Smooth muscle cell (in vitro differentiated cells): Measurements from ENCODE around the gene NENF. TPM values are rescaled to one million over a fixed set of nuclear protein-coding genes. Genes with fewer than 3 reads are reported as not detected.
"Not testable (repeated sequence)": the region's sequence is repeated elsewhere in the genome, so short reads cannot be mapped to it uniquely, and the experiment has no call there.

Experiments
- DNase-seq: peaks from one replicate; lab custom pipeline; 2025; ENCODE audit not compliant: unreplicated experiment; lab: John Stamatoyannopoulos, UW
- H2AFZ ChIP-seq: fragments of 200-600 bp; sonication (generic); 2 replicates; pipeline ENCODE4 v1.6.0; 2016; ENCODE audit warnings: antibody characterized with exemption, low read depth, mild to moderate bottlenecking
- H3F3A ChIP-seq: fragments of 200-600 bp; sonication (generic); 2 replicates; pipeline ENCODE4 v1.6.0; 2017; ENCODE audit warnings: antibody characterized with exemption, low read depth
- H3K27ac ChIP-seq: fragments of 200-600 bp; sonication (generic); 2 replicates; pipeline ENCODE4 v1.5.1; 2016; ENCODE audit warnings: low read depth, mild to moderate bottlenecking
- H3K27me3 ChIP-seq: fragments of 200-600 bp; sonication (generic); 2 replicates; pipeline ENCODE4 v1.6.1; 2016; ENCODE audit warnings: low read depth, mild to moderate bottlenecking
- H3K36me3 ChIP-seq: fragments of 200-600 bp; sonication (generic); 2 replicates; pipeline ENCODE4 v1.5.1; 2016; ENCODE audit warnings: low read depth
- H3K4me1 ChIP-seq: fragments of 200-600 bp; sonication (generic); 2 replicates; pipeline ENCODE4 v1.5.1; 2016; ENCODE audit warnings: low read depth
- H3K4me2 ChIP-seq: fragments of 200-600 bp; sonication (generic); 2 replicates; pipeline ENCODE4 v1.6.0; 2016; ENCODE audit warnings: mild to moderate bottlenecking
- H3K4me3 ChIP-seq: fragments of 200-600 bp; sonication (generic); 2 replicates; pipeline ENCODE4 v1.5.1; 2016; ENCODE audit warnings: mild to moderate bottlenecking
- H3K79me2 ChIP-seq: fragments of 200-600 bp; sonication (generic); 2 replicates; pipeline ENCODE4 v1.6.0; 2016; ENCODE audit warnings: low read depth, mild to moderate bottlenecking
- H3K9ac ChIP-seq: fragments of 200-600 bp; sonication (generic); 2 replicates; pipeline ENCODE4 v1.6.0; 2016; ENCODE audit warnings: low read depth
- H3K9me3 ChIP-seq: fragments of 200-600 bp; sonication (generic); replicated peaks from 2 replicates; pipeline ENCODE4 v1.5.1; 2016; ENCODE audit warnings: low read depth
- H4K20me1 ChIP-seq: fragments of 200-600 bp; sonication (generic); 2 replicates; pipeline ENCODE4 v1.6.0; 2016; ENCODE audit warnings: low read depth
- WGBS: methylation state at CpG from one replicate; pipeline ENCODE4 v1.1.7; 2016; ENCODE audit warnings: low lambda C conversion rate; 5-methylcytosine and 5-hydroxymethylcytosine counted together
- polyA plus RNA-seq: library from polyadenylated mRNA; unstranded; fragments of >200 nt; fragmentation: Nextera tagmentation; extraction: Ambion mirVana; gene quantifications from 2 replicates; pipeline ENCODE4 v1.2.1, GENCODE V29; 2016
- total RNA-seq: library from RNA; depleted of rRNA; stranded (reverse); fragments of >200 nt; gene quantifications from 2 replicates; pipeline ENCODE4 v1.2.3, GENCODE V29; 2014
- TF ChIP-seq, protein P1 (sequence below): fragments of 200-600 bp; sonication (generic); IDR thresholded peaks from 2 replicates; pipeline ENCODE4 v1.5.1; 2017; ENCODE audit warnings: borderline replicate concordance, mild to moderate bottlenecking, antibody characterized with exemption; ENCODE audit not compliant: insufficient read depth, poor library complexity, severe bottlenecking

NENF gene
- total and polyA plus RNA-seq, 2 experiments from 2014 or later: 53.9 to 90.7 TPM

DNA sequence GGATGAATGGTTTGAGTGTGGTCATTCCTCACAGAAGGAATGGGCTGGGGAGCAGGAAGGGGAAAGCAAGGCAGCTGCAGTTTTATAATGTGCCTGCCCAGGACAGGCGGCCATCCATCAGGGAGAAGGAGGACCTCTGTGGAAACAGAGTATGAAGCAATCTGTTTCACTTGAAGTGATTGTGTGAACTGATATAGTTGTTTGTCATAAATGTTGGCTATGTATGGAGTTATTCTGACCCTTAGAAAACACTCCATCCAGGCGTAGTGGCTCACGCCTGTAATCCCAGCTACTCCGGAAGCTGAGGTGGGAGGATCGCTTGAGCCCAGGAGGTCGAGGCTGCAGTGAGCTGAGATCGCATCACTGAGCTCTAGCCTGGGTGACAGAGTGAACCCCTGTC lies 46.5 kb downstream of the NENF start:
- Histone ChIP-seq H4K20me1 (no peaks in the 10 kb centered on the region), H3K4me2 (no peak overlapping the region), H3K4me1 (no peaks in the 10 kb centered on the region), H3K9me3 (no peaks in the 10 kb centered on the region), H3K36me3 (no peaks in the 10 kb centered on the region), H3K4me3 (no peak overlapping the region), H3F3A (no peaks in the 10 kb centered on the region), H3K27ac (no peak overlapping the region), H2AFZ (no peak overlapping the region), H3K79me2 (no peaks in the 10 kb centered on the region), H3K27me3 (no peaks in the 10 kb centered on the region), H3K9ac (no peak overlapping the region)
- no peak for DNase-seq
- TF ChIP-seq, protein P1, sequence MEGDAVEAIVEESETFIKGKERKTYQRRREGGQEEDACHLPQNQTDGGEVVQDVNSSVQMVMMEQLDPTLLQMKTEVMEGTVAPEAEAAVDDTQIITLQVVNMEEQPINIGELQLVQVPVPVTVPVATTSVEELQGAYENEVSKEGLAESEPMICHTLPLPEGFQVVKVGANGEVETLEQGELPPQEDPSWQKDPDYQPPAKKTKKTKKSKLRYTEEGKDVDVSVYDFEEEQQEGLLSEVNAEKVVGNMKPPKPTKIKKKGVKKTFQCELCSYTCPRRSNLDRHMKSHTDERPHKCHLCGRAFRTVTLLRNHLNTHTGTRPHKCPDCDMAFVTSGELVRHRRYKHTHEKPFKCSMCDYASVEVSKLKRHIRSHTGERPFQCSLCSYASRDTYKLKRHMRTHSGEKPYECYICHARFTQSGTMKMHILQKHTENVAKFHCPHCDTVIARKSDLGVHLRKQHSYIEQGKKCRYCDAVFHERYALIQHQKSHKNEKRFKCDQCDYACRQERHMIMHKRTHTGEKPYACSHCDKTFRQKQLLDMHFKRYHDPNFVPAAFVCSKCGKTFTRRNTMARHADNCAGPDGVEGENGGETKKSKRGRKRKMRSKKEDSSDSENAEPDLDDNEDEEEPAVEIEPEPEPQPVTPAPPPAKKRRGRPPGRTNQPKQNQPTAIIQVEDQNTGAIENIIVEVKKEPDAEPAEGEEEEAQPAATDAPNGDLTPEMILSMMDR: no peak
- WGBS: 71% methylated on average over 7 of the region's 7 CpGs

DNA sequence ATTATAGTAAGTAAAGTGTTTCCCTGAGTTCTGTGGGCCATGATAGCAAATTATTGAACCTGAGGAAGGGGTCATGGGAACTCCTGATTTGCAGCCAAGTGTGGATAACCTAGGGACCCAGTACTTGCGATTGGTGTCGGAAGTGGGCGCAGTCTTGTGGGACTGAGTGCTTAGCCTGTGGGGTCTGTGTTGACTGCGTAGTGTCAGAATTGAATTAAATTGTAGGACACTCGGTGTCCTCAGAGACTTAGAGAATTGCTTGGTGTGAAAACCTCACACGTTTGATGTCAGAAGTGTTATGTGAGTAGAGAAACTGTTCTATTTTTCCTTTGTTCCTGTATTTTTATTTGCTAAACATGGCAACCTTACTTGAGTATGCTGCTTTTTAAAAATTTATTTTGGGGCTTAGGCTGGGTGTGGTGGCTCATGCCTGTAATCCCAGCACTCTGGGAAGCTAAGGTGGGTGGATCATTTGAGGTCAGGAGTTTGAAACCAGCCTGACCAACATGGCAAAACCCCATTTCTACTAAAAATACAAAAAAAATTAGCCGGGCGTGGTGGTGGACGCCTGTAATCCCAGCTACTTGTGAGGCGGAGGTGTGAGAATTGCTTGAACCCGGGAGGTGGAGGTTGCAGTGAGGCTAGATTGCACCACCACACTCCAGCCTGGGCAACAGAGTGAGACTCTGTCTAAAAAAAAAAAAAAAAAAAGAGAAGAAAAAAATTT lies 48.2 kb downstream of the NENF start:
- H3K9me3 ChIP-seq, H2AFZ ChIP-seq, H3F3A ChIP-seq, H3K27ac ChIP-seq, H3K4me2 ChIP-seq, H3K4me3 ChIP-seq, H3K27me3 ChIP-seq, H4K20me1 ChIP-seq, H3K36me3 ChIP-seq, H3K79me2 ChIP-seq, DNase-seq, H3K4me1 ChIP-seq, H3K9ac ChIP-seq: not testable (repeated sequence)
- WGBS: 94% methylated on average over 11 of the region's 11 CpGs

GRCh38 chr1:212481438-212481767 lies 48.7 kb downstream of the NENF start:
- no peaks in the 10 kb centered on the region for H3K27me3 ChIP-seq
- no peaks in the 10 kb centered on the region for H3K79me2 ChIP-seq
- no peak overlapping the region for H2AFZ ChIP-seq
- H3F3A ChIP-seq: no peaks in the 10 kb centered on the region
- H3K9me3 ChIP-seq: no peaks in the 10 kb centered on the region
- TF ChIP-seq, protein P1: no peak
- no peaks in the 10 kb centered on the region for H4K20me1 ChIP-seq
- no peak overlapping the region for H3K4me2 ChIP-seq
- no peak overlapping the region for H3K9ac ChIP-seq
- DNase-seq: no peak
- no peak overlapping the region for H3K4me3 ChIP-seq
- H3K27ac ChIP-seq: no peak overlapping the region
- H3K36me3 ChIP-seq: no peaks in the 10 kb centered on the region
- no peaks in the 10 kb centered on the region for H3K4me1 ChIP-seq
- WGBS: 100% methylated on average over 2 of the region's 2 CpGs

DNA sequence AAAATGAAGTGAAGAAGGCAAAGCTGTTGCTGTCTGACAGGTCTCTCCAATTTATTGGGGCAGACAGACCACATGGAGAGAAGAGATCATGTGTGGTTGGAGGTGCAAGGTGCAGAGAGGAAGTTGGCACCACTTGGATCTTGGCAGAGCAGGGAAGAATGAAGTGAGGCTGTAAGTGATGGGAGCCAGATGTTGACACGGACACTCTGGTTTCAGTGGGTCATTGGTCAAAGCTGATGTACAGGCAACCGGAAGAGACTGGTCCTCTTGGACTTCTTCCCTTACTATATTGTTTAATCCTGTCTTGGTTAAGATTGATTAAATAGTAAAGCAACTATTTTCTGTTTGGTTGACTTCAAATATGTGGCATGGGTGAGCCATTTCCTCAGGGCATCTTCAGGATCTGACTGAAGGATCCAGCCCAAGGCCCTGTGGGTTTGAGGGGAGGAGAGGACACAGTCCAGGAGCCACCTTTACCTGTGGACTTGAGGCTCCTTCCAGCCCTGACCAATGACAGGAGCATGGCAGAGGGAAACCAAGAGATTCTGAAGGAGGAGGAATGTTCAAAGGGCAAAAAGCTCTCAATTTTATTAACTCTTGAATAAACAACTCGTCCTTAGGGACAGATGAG lies 49.4 kb downstream of the NENF start:
- H3K27ac ChIP-seq: peak overlapping the region; percentile 6
- no peaks in the 10 kb centered on the region for H3K79me2 ChIP-seq
- H3K9me3 ChIP-seq: no peaks in the 10 kb centered on the region
- no peak overlapping the region for H3K4me2 ChIP-seq
- H4K20me1 ChIP-seq: no peaks in the 10 kb centered on the region
- no peak overlapping the region for H3K9ac ChIP-seq
- WGBS: 79% methylated on average over 3 of the region's 3 CpGs
- no peak for DNase-seq
- TF ChIP-seq, protein P1: no peak
- H3K27me3 ChIP-seq: no peaks in the 10 kb centered on the region
- H2AFZ ChIP-seq: no peak overlapping the region
- no peaks in the 10 kb centered on the region for H3K36me3 ChIP-seq
- no peaks in the 10 kb centered on the region for H3K4me1 ChIP-seq
- H3K4me3 ChIP-seq: no peak overlapping the region
- no peaks in the 10 kb centered on the region for H3F3A ChIP-seq
